Lower leg skin (tissue), 3 donors: ENCODE measurements around the gene USP35.

Experiments used
- CTCF ChIP-seq, 3 donors: fragments of 450-650 bp; IDR thresholded peaks; one replicate each; pipeline ENCODE4 v1.5.1; 2016; ENCODE audit warnings: antibody characterized with exemption in 3 of 3, mild to moderate bottlenecking in 3 of 3, moderate library complexity in 2 of 3
- POLR2A ChIP-seq, 2 donors: fragments of 450-650 bp; IDR thresholded peaks; one replicate each; pipeline ENCODE4 v1.6.1; 2016 to 2017; ENCODE audit warnings: antibody characterized with exemption in 2 of 2, mild to moderate bottlenecking in 1 of 2, moderate library complexity in 1 of 2

DNA sequence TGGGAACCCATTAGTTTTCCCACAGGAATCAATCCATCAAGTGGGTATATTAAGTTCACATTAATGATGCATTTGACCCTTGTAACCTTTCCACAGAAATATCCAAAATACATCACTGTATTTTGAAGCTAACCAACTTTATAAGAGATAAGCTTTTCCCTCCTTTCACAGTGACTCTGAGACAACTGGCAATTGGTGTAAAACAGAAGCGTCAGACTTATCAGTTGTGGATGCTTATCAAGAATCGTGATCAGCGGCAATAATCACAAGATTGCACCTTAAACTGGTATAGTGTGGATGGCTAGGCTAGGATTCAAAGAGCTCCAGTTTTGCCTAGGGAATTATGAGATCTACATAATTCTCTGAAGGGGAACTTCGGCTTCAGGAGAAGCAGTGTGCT, 73.1 kb downstream of the USP35 start:
- no peak for TF ChIP-seq POLR2A (IDR thresholded peaks at IDR 0.05)
- no peak for TF ChIP-seq CTCF (IDR thresholded peaks at IDR 0.05)
